Tibial nerve (tissue), 4 donors: ENCODE measurements around the gene NSUN4.

Experiments used
- EP300 ChIP-seq, 2 donors: sonication (generic); formaldehyde crosslinking; IDR thresholded peaks; one replicate each; pipeline ENCODE4 v1.6.1; 2017; ENCODE audit warnings: antibody characterized with exemption in 2 of 2, mild to moderate bottlenecking in 1 of 2
- POLR2A ChIP-seq, 2 donors: fragments of 450-650 bp; IDR thresholded peaks; one replicate each; pipeline ENCODE4 v1.6.1; 2017; ENCODE audit warnings: antibody characterized with exemption in 2 of 2, mild to moderate bottlenecking in 2 of 2, moderate library complexity in 2 of 2
- TF ChIP-seq, protein P1 (sequence below), 5 experiments: fragments of 200-600 bp in 3 of 5; fragments of 450-650 bp in 2 of 5; sonication (generic) in 3 of 5; IDR thresholded peaks; one replicate each; pipeline ENCODE4 v1.5.1; 2016 to 2019; ENCODE audit warnings: antibody characterized with exemption in 5 of 5, mild to moderate bottlenecking in 3 of 5, moderate library complexity in 2 of 5

GRCh38 chr1:46367072-46367471 lies 26.5 kb downstream of the NSUN4 start:
- TF ChIP-seq, protein P1, sequence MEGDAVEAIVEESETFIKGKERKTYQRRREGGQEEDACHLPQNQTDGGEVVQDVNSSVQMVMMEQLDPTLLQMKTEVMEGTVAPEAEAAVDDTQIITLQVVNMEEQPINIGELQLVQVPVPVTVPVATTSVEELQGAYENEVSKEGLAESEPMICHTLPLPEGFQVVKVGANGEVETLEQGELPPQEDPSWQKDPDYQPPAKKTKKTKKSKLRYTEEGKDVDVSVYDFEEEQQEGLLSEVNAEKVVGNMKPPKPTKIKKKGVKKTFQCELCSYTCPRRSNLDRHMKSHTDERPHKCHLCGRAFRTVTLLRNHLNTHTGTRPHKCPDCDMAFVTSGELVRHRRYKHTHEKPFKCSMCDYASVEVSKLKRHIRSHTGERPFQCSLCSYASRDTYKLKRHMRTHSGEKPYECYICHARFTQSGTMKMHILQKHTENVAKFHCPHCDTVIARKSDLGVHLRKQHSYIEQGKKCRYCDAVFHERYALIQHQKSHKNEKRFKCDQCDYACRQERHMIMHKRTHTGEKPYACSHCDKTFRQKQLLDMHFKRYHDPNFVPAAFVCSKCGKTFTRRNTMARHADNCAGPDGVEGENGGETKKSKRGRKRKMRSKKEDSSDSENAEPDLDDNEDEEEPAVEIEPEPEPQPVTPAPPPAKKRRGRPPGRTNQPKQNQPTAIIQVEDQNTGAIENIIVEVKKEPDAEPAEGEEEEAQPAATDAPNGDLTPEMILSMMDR (IDR thresholded peaks at IDR 0.05): no peak
- TF ChIP-seq EP300 (IDR thresholded peaks at IDR 0.05): no peak
- TF ChIP-seq POLR2A (IDR thresholded peaks at IDR 0.05): no peak
